ENCODE data around the gene PRDX5. TPM values are rescaled to one million over a fixed set of nuclear protein-coding genes. Genes with fewer than 3 reads are reported as not detected.

The PRDX5 gene
- total RNA-seq, 1 experiment from 2014 or later = 306 TPM

DNA sequence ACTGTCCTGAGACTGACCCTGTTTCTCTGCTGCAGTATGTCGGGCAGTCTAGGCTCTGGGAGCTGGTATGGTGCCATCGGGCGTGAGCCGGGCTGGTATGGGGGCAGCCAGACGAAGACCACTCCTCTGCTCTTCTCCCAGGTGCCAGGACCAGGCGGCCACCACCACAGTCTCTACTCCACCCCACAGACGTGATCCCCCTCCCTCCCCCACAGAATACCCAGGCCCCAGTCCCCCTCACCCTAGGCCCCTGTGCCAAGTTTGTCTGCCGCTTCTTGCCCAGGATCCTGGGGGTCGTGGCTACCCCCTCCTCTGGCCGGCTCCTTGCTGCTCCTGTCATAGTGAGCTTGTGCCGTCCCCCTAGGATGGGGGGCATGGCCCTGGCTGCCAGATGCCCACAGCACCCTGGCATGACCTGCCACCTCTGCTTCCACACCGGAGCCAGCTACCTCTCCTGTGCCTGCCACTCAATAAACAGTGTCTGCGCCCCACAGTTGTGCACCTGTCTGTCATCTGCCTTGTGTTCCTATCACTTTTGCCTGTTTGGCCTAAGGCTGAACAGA lies 28.8 kb upstream of the PRDX5 start:
- BruUV-seq (replicated peaks) = no TSS peak
- intact Hi-C loops (cut with micrococcal nuclease; ENCODE audit: unreplicated experiment) = no loop called here
- no peak overlapping the region for H3K4me3 Mint-ChIP-seq (ENCODE audit: unreplicated experiment)

DNA sequence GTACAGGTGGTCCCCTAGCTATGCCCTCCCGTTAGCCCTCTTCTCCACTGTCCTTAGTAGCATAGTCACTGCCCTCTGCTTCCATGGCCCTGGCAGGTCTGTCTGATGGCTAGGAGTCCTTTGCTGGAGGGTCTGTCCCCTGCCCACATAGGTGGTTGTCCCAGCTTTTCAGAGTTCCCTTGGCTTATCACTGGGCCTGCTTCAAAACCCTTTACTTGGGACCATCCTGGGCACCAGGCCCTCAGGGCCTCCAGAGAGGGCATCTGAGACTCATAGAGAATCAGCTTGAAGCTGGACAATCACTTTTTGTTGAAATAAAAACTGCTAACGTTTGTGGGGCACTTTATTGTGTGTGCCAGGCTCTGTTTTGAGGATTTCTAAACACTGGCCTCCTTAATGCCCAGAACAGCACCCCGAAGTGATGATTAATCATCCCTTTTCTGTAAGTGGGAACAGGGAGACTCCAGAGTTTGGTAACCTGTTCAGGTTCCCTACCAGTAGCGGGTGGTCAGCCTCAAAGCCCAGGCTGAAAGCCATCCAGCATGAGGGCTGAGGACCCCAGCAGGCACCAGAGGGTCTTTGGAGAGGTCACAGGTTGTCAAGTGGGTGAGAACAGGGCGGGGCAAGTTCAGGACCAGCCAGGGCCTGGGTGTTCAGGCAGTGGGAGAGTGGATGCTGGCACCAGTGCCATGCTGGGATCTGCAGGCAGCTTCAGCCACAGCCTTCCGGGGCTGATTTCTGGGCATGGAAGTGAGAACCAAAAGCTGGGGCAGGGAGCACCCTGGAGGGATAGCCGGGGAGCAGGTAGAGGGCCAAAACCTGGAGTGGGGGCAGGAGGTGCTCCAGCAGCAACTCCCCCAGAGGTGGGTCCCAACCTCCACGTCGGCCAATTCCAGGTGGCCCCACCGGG lies 27.3 kb upstream of the PRDX5 start:
- H3K27ac Mint-ChIP-seq (ENCODE audit: unreplicated experiment) = no peak overlapping the region

More for the DNA sequence above, 28.8 kb upstream of the PRDX5 start:
- DNase-seq = no peak
- CTCF ChIA-PET = interaction anchor here (1.5 kb wide), 1 partner anchor 15 kb away, joined by 7 read pairs; no protein-coding TSS in a partner anchor
- no peak overlapping the region for H3K4me3 ChIP-seq (ENCODE audit: low read depth, low read length)
- Mint-ChIP-seq H3K9me3 (ENCODE audit: unreplicated experiment) (no peaks in the 10 kb centered on the region), H3K27ac (ENCODE audit: unreplicated experiment) (no peak overlapping the region), H3K27me3 (ENCODE audit: insufficient read depth, unreplicated experiment) (peaks cover 9% of the 10 kb centered on the region), H3K4me1 (ENCODE audit: low read depth, unreplicated experiment) (peaks cover 9% of the 10 kb centered on the region), H3K36me3 (ENCODE audit: insufficient read depth, unreplicated experiment) (peaks cover 15% of the 10 kb centered on the region)
- H3K9me3 ChIP-seq = no peaks in the 10 kb centered on the region
- H3K4me1 ChIP-seq = peaks cover 12% of the 10 kb centered on the region
- POLR2A ChIA-PET = no interaction called here
- H3K36me3 ChIP-seq (ENCODE audit: control insufficient read depth, insufficient read depth, low read length) = no peaks in the 10 kb centered on the region
- H3K27me3 ChIP-seq (replicated peaks; ENCODE audit: control insufficient read depth, insufficient read depth, low read length) = peaks cover 2% of the 10 kb centered on the region; the same call in 1 of the 2 replicates
- TF ChIP-seq, protein P1, sequence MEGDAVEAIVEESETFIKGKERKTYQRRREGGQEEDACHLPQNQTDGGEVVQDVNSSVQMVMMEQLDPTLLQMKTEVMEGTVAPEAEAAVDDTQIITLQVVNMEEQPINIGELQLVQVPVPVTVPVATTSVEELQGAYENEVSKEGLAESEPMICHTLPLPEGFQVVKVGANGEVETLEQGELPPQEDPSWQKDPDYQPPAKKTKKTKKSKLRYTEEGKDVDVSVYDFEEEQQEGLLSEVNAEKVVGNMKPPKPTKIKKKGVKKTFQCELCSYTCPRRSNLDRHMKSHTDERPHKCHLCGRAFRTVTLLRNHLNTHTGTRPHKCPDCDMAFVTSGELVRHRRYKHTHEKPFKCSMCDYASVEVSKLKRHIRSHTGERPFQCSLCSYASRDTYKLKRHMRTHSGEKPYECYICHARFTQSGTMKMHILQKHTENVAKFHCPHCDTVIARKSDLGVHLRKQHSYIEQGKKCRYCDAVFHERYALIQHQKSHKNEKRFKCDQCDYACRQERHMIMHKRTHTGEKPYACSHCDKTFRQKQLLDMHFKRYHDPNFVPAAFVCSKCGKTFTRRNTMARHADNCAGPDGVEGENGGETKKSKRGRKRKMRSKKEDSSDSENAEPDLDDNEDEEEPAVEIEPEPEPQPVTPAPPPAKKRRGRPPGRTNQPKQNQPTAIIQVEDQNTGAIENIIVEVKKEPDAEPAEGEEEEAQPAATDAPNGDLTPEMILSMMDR (IDR thresholded peaks at IDR 0.05; ENCODE audit: insufficient read depth in 1 of 2, low read depth in 1 of 2, low read length in 1 of 2, severe bottlenecking in 1 of 2, unreplicated experiment in 1 of 2) = no peak

DNA sequence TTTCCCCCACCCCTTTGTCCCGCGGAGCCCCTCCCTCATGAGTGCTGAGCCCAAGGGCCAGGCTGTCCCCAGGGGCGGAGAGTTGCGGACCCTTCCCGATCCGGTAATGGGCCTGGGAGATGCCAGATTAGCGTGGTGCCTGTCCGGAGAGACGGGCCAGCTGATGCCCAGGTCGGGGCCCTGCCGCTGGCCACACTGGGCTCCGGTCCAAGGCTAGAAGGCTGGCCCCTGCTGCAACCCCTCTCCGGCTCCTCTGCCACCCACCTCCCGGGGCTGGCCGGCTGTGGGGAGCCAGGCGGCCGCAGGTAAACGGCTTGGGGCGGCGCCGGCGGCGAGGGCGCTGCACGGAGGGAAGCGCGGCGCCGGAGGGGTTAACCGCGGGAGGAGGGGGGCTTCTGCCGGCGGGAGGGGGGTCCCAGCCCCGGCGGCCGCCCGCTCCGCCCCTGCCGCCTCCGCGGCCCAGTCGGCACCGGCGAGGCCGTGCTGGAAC lies 26.6 kb upstream of the PRDX5 start, which contains the start of gene KCNK4:
Gene KCNK4 (plus strand): TSS at position 41 of the 490 bp plus-strand sequence. CDS start 1,717 bp downstream, outside the sequence.
- peak within 1 kb of the TSS; percentile 26 for H3K4me3 ChIP-seq (ENCODE audit: low read depth, low read length)
- no peak for DNase-seq

More for the DNA sequence above, 27.3 kb upstream of the PRDX5 start:
- TF ChIP-seq, protein P1 (IDR thresholded peaks at IDR 0.05; ENCODE audit: insufficient read depth in 1 of 2, low read depth in 1 of 2, low read length in 1 of 2, severe bottlenecking in 1 of 2, unreplicated experiment in 1 of 2) = no peak
- Histone ChIP-seq H3K36me3 (ENCODE audit: control insufficient read depth, insufficient read depth, low read length) (no peaks in the 10 kb centered on the region), H3K9me3 (no peaks in the 10 kb centered on the region), H3K27me3 (replicated peaks; ENCODE audit: control insufficient read depth, insufficient read depth, low read length) (peaks cover 2% of the 10 kb centered on the region; the same call in 1 of the 2 replicates), H3K4me1 (peaks cover 12% of the 10 kb centered on the region), H3K4me3 (ENCODE audit: low read depth, low read length) (no peak overlapping the region)
- peaks cover 14% of the 10 kb centered on the region for H3K27me3 Mint-ChIP-seq (ENCODE audit: insufficient read depth, unreplicated experiment)
- intact Hi-C loops (cut with micrococcal nuclease; ENCODE audit: unreplicated experiment) = no loop called here
- DNase-seq = no peak
- H3K36me3 Mint-ChIP-seq (ENCODE audit: insufficient read depth, unreplicated experiment) = peaks cover 11% of the 10 kb centered on the region
- ChIA-PET POLR2A (no interaction called here), CTCF (interaction anchor here (1.5 kb wide), 2 partner anchors 10 to 14 kb away, joined by 4 to 7 read pairs; no protein-coding TSS in a partner anchor)
- H3K9me3 Mint-ChIP-seq (ENCODE audit: unreplicated experiment) = no peaks in the 10 kb centered on the region
- peaks cover 9% of the 10 kb centered on the region for H3K4me1 Mint-ChIP-seq (ENCODE audit: low read depth, unreplicated experiment)
- peak overlapping the region; percentile 65 for H3K4me3 Mint-ChIP-seq (ENCODE audit: unreplicated experiment)
- BruUV-seq (replicated peaks) = no TSS peak

More for the DNA sequence above, 26.6 kb upstream of the PRDX5 start, which contains the start of gene KCNK4:
- ChIA-PET POLR2A (no interaction called here), CTCF (no interaction called here)
- BruUV-seq (replicated peaks) = no TSS peak
- Histone ChIP-seq H3K36me3 (ENCODE audit: control insufficient read depth, insufficient read depth, low read length) (no peaks in the 10 kb centered on the region), H3K9me3 (no peaks in the 10 kb centered on the region), H3K4me1 (peaks cover 8% of the 10 kb centered on the region), H3K27me3 (replicated peaks; ENCODE audit: control insufficient read depth, insufficient read depth, low read length) (peaks cover 2% of the 10 kb centered on the region; the same call in 1 of the 2 replicates)
- Mint-ChIP-seq H3K36me3 (ENCODE audit: insufficient read depth, unreplicated experiment) (peaks cover 9% of the 10 kb centered on the region), H3K4me1 (ENCODE audit: low read depth, unreplicated experiment) (peaks cover 7% of the 10 kb centered on the region), H3K27me3 (ENCODE audit: insufficient read depth, unreplicated experiment) (peaks cover 14% of the 10 kb centered on the region), H3K9me3 (ENCODE audit: unreplicated experiment) (no peaks in the 10 kb centered on the region), H3K27ac (ENCODE audit: unreplicated experiment) (no peak within 1 kb of the TSS), H3K4me3 (ENCODE audit: unreplicated experiment) (peak within 1 kb of the TSS; percentile 65)
- TF ChIP-seq, protein P1 (IDR thresholded peaks at IDR 0.05; ENCODE audit: insufficient read depth in 1 of 2, low read depth in 1 of 2, low read length in 1 of 2, severe bottlenecking in 1 of 2, unreplicated experiment in 1 of 2) = no peak
- intact Hi-C loops (cut with micrococcal nuclease; ENCODE audit: unreplicated experiment) = no loop called here
